C4-2B (cell line): ENCODE data around the gene ZDHHC4.

Source experiments
- CTCF ChIP-seq: fragments of 450-650 bp; conservative IDR thresholded peaks from 2 replicates; pipeline ENCODE4 v1.5.1; 2017; ENCODE audit warnings: mild to moderate bottlenecking
- ZFX ChIP-seq: fragments of 450-650 bp; IDR thresholded peaks from 2 replicates; pipeline ENCODE4 v1.6.1; 2017

- TF ChIP-seq CTCF (no peak), ZFX (no peak)
These were observed 36.5 kb downstream of the ZDHHC4 start for GRCh38 chr7:6613706-6614105.
